ENCODE data around the gene ISL2.

DNA sequence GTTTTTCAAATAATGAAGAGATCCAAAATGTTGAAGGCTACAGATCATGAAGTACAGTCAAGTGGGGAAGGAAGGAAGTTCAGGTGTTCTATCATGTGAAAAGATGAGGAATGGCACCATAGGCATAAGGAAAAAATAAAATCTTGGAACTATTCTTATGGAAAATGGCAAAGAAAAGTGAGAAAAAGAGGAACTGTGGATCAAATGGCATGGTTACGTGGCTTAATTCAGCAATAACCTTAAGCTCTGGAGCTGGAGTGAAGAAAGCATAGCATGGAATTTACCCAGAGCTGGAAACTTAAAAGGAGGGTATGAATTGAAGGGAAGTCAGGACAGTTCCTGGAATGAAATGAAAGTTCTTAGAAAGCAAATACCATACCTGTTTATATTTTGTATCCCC is 39.7 kb upstream of the ISL2 start:
- TF ChIP-seq, protein P1, sequence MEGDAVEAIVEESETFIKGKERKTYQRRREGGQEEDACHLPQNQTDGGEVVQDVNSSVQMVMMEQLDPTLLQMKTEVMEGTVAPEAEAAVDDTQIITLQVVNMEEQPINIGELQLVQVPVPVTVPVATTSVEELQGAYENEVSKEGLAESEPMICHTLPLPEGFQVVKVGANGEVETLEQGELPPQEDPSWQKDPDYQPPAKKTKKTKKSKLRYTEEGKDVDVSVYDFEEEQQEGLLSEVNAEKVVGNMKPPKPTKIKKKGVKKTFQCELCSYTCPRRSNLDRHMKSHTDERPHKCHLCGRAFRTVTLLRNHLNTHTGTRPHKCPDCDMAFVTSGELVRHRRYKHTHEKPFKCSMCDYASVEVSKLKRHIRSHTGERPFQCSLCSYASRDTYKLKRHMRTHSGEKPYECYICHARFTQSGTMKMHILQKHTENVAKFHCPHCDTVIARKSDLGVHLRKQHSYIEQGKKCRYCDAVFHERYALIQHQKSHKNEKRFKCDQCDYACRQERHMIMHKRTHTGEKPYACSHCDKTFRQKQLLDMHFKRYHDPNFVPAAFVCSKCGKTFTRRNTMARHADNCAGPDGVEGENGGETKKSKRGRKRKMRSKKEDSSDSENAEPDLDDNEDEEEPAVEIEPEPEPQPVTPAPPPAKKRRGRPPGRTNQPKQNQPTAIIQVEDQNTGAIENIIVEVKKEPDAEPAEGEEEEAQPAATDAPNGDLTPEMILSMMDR (IDR thresholded peaks at IDR 0.05) = no peak
- TF ChIP-seq POLR2AphosphoS5 (IDR thresholded peaks at IDR 0.05) (no peak), POLR2A (IDR thresholded peaks at IDR 0.05) (no peak)

Data from prostate gland (tissue), 2 donors.